GM21528 (cell line): ENCODE measurements around the gene GABRG3.

Experiments used
- ATAC-seq: cut with Tn5 transposase; IDR thresholded peaks from one replicate; pipeline ENCODE4 v1.9.1; 2021; ENCODE audit warnings: mild to moderate bottlenecking, moderate library complexity; ENCODE audit not compliant: unreplicated experiment, low FRiP score

Gene GABRG3

GRCh38 chr15:27382361-27383025 is 411.5 kb downstream of the GABRG3 start:
- ATAC-seq: no peak

GRCh38 chr15:27383726-27384125 is 412.7 kb downstream of the GABRG3 start:
- ATAC-seq: no peak

- ATAC-seq: no peak
Observed at GRCh38 chr15:27392163-27392562, 421.2 kb downstream of the GABRG3 start.

GRCh38 chr15:27396521-27396920 is 425.5 kb downstream of the GABRG3 start:
- no peak for ATAC-seq

GRCh38 chr15:27396996-27397395 is 426.0 kb downstream of the GABRG3 start:
- ATAC-seq: no peak

GRCh38 chr15:27398631-27399161 is 427.7 kb downstream of the GABRG3 start:
- no peak for ATAC-seq

GRCh38 chr15:27399241-27399640 is 428.3 kb downstream of the GABRG3 start:
- ATAC-seq: no peak

GRCh38 chr15:27401471-27401870 is 430.5 kb downstream of the GABRG3 start:
- ATAC-seq: no peak

GRCh38 chr15:27408428-27408827 is 437.4 kb downstream of the GABRG3 start:
- ATAC-seq: no peak

GRCh38 chr15:27410996-27411605 is 440.1 kb downstream of the GABRG3 start:
- no peak for ATAC-seq

GRCh38 chr15:27412415-27412814 is 441.4 kb downstream of the GABRG3 start:
- ATAC-seq: no peak

GRCh38 chr15:27414168-27414870 is 443.3 kb downstream of the GABRG3 start:
- ATAC-seq: no peak

- no peak for ATAC-seq
Observed at GRCh38 chr15:27418726-27419125, 447.7 kb downstream of the GABRG3 start.

- ATAC-seq: no peak
Observed at GRCh38 chr15:27422997-27423396, 452.0 kb downstream of the GABRG3 start.

GRCh38 chr15:27426805-27427204 is 455.8 kb downstream of the GABRG3 start:
- no peak for ATAC-seq

- ATAC-seq: no peak
Observed at GRCh38 chr15:27427276-27427675, 456.3 kb downstream of the GABRG3 start.

- ATAC-seq: no peak
Observed at GRCh38 chr15:27428151-27428550, 457.2 kb downstream of the GABRG3 start.

- ATAC-seq: no peak
Observed at GRCh38 chr15:27429577-27429976, 458.6 kb downstream of the GABRG3 start.

GRCh38 chr15:27433604-27434003 is 462.6 kb downstream of the GABRG3 start:
- ATAC-seq: no peak

GRCh38 chr15:27438403-27439375 is 467.7 kb downstream of the GABRG3 start:
- no peak for ATAC-seq
